HTR-8/SVneo (cell line): ENCODE measurements around the gene CCR8.

Experiments
- DNase-seq: peaks from one replicate; pipeline ENCODE4 v3.0.0; 2011; ENCODE audit warnings: low spot score, mixed read lengths; ENCODE audit not compliant: insufficient read length
- FAIRE-seq: peaks from 2 replicates; lab custom pipeline; 2011; peaks lifted over from hg19 to GRCh38; lab: Jason Lieb, UNC

The CCR8 gene

DNA sequence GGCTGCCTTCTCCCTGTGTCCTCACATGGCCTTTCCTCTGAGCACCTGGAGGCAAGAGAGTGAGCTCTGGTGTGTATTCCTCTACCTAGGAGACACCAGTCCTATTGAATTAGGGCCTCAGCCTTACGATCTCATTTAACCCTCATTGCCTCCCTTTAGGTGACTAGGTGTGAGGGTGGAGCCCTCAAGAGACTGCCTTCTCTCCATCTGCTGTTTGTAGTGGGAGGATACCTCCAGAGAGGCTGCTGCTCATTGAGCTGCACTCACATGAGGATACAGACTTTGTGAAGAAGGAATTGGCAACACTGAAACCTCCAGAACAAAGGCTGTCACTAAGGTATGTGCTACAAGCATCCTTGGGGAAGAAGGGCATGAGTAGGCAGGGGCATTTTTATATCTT lies at the start of gene CCR8:
Gene CCR8, plus strand, starts transcription at position 217 of the 400 bp plus-strand sequence. CDS start 2,623 bp downstream, outside the sequence.
- FAIRE-seq (no peak), DNase-seq (no peak)

DNA sequence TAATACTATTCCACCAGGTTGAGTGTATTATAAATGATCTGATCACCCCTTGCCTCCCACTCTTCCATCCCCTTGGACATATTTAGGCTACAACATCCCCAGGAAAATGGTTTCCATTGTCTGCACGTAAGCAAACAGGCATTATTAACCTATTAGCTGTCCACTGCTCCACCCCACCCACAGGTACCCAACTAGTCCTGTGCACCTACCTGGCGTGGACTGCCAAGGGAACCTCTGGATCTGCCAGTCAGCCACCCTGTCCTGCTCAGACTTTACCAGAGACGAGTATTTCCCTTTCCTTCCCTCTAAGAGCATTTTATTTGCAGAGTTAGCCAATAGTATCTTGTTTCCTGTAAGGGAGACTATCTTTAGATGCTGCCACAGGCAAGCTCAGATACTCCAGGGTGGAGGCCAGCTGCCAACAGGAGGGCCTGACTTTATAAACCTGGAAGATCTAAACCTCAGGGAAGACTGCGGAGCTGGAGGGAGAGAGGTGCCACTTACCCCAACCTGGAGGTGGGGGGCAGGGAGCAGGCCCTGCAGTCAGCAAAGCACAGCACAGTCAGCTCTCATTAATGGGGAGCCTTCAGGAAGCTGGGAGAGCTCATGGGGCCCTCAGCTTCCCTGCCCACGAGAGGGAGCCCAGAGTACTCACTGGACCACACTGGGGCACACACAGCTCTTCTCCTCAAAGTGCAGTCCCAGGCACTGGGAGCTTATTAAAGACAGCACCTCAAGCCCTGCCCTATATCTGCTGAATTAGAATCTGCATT lies 49.6 kb upstream of the CCR8 start, which contains the start of gene CX3CR1:
Gene CX3CR1, minus strand, starts transcription at position 292 of the 773 bp plus-strand sequence. CDS start 13,527 bp downstream, outside the sequence.
- no peak for FAIRE-seq
- DNase-seq, result no peak

DNA sequence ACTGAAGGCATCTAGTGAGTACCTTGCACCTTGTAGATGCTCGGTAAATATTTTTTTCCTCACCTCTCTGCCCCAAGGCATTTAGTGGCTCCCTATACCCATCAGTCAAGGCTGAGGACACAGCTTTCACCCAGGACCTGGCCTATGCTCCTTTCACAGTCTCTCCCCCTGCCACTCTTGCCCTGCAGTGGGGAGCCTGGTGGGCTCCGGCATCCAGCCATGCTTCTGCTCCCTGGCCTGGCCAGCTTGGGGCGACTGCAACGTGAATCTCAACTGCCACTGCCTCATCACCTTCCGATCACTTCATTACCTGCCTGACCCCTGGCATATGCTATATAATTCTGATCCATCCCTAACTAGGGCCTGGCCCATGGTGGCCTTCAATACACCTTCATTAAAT lies 48.9 kb upstream of the CCR8 start:
- DNase-seq (no peak), FAIRE-seq (no peak)

GRCh38 chr3:39281533-39281932 lies 48.0 kb upstream of the CCR8 start:
- FAIRE-seq (no peak), DNase-seq (no peak)

GRCh38 chr3:39282057-39282456 lies 47.5 kb upstream of the CCR8 start:
- FAIRE-seq (no peak), DNase-seq (no peak)

GRCh38 chr3:39284457-39284881 lies 45.0 kb upstream of the CCR8 start:
- no peak for FAIRE-seq
- no peak for DNase-seq

DNA sequence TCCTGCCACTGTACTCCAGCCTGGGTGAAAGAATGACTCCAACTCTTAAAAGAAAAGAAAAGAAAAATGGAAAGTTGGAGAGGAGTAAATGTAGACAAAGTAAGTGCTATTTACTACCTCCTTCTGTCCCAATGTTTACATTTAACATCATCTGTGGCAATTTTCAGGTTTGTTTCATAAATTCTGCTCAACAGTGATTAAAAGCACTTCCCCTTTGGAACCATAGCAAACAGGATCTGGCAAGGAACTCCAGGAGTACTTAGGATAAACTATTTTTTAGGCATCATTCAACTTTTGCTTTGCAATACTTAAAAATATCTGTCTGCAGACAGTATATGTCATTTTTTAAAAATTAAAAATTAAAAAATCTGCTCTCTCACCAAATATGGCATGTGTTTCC lies 44.2 kb upstream of the CCR8 start:
- DNase-seq, result no peak
- no peak for FAIRE-seq

GRCh38 chr3:39286771-39287170 lies 42.7 kb upstream of the CCR8 start:
- DNase-seq (no peak), FAIRE-seq (no peak)

DNA sequence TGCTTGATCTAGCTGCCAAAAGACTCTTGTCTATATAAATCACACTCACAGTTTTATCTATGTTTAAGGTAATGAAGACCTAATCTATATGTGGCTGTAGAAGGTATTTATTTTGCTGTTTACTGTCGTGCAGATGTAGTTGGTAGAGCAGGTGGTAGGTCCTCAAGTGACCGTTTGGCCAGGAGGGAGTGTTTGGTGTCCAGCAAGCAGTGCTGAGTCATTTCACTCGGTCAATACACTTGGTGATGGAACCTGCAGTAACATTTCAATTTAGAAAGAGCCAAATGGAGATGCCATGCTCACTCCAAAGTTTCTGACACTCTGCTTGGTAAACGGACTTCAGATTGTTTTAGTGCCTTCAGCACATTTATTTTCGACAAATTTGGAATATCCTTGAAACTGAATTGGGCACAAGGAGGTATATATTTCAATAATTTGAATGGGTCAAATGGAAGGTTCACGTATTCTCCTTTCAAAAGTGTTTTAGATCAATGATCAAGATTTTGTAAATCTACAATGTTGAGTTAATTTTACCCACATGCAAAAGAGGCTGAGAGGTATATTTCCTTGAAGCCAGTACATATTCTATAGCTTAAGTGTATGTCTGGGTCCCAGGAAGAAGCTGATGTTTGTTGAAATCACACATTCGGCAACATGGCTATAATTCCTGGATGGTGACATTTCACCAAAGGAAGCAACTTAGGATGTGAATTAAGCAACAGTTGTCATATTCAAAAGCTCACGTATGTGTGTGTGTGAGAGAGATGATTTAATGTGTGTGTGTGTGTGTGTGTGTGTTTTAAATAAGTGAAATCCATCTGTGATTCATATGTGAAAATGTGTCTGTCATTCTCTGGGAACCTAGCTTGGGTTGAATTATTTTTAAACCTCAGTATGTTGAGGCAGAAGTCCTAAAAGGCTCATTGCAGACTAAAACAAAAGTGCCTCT lies 42.0 kb upstream of the CCR8 start:
- DNase-seq (no peak), FAIRE-seq (no peak)

GRCh38 chr3:39288300-39288808 lies 41.2 kb upstream of the CCR8 start:
- peak; percentile 89 for DNase-seq
- FAIRE-seq, result no peak

DNA sequence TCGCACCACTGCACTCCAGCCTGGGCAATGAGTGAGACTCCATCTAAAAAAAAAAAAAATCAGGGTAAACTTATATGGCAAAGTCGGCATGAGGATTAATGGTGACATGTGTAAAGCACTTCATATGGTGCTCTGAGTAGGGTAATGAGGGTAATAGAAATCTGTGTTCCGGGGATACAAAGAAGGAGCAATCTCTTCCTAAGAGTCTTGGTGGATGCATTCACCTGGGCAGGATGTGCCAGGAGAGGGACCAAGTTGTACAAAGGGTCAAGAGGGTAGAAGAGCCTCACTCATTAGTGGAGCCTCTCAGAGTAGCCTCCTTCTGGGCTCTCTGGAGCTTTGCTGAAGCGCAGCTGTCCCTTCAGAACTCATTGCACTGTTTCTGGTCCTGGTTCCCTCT lies 40.4 kb upstream of the CCR8 start:
- DNase-seq (no peak), FAIRE-seq (no peak)

DNA sequence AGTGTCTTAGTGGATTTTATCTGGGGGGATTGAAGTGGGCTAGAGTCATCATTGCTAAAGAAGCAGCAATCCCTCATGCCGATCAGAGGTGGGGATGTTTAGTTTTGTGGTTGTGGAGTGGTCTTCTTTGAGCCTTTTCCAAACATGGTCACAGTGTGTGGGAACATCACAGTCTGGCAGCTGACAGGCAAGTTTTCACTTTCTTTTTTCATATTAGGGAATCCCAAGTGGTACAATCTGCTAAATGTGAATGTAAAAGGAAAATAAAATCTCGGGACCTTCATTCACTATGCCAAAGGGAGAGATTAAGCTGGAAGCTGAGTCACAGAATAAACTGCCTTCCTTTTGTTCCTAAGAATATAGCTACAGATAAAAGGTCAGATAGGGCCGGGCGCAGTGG lies 39.3 kb upstream of the CCR8 start:
- DNase-seq (no peak), FAIRE-seq (no peak)

DNA sequence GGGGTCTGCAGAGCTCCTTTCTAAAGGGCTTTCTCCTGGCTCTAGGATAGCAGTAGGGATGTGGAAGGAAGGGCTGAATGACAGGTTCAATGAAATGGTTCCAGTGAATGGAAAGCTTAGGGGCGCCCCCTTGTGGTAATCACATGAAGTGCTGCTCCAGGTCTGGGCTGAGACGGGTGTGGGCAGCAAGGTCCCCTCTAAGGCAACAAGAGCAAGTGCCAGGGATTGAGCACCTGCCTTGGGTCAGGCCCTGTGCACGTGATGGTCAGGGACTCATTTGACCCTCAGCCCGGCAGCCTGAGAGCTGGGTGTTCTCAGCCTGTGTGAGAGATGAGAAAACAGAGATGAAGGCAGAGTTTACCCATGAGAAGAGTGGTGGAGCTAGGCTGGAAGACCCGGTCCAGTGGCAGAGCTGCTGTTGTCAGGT lies 37.6 kb upstream of the CCR8 start:
- FAIRE-seq (no peak), DNase-seq (peak; percentile 73)

GRCh38 chr3:39292961-39293360 lies 36.5 kb upstream of the CCR8 start:
- DNase-seq (no peak), FAIRE-seq (no peak)

DNA sequence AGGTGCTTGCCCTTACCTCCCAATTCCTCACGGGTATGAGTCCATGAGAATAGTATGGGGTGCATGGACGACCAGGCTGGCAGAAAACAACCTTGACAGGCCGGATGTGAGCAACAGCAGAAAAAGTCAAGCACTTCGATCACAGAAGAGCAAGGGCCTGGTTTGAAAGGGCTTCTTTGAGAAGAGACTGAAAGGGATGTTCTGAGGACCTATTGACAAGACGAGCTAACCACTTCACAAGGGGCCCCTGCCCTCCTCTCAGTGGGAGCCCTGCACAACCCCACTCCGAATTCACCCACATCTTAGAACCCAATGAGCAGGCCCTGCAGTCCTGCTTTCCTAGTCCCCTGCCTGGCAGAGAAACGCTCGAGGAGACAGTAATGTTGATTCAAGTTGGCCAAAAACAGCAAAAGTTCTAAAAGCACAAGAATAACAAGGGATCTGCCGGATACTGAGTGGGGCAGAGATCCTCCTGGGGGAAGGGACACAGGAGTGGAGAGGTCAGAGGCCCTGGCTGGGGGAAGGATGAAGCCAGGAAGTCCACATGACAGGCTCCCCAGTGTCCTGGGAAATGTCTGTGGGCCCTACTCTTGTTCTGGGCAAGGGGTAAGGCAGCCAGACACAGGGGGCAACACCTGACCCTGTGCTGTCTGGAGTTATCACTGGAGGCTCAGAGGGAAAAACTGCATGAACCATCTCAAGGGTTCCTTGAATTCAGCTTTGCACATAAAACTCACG lies 34.9 kb upstream of the CCR8 start:
- DNase-seq (no peak), FAIRE-seq (no peak)

DNA sequence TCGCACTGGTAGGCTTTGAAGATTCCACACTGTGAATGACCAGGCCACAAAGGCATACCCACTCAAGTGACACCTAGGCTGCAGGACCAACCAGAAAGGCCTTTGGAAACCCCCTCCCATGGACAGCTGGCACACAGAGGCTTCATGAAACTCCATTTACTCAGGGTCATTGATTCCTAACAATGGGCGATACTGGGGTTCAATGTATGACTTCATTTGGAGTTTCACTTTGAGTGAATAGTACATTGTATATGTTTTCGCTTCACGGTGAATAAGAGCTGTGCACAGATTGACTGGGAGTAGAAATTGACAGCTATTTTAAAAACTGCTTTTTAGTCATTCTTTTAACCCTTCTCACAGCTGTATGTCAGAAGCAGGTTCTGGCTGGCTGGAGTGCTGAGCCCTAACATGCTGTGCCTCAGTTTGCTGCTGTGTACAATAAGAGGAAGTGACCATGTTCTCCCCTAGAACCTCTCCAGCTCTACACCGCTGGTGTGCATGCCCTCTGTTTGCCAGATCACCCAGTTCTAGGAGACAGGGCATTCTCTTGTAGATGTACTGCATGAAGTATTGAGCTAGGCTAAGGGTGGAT lies 34.2 kb upstream of the CCR8 start:
- FAIRE-seq, result no peak
- DNase-seq, result no peak

DNA sequence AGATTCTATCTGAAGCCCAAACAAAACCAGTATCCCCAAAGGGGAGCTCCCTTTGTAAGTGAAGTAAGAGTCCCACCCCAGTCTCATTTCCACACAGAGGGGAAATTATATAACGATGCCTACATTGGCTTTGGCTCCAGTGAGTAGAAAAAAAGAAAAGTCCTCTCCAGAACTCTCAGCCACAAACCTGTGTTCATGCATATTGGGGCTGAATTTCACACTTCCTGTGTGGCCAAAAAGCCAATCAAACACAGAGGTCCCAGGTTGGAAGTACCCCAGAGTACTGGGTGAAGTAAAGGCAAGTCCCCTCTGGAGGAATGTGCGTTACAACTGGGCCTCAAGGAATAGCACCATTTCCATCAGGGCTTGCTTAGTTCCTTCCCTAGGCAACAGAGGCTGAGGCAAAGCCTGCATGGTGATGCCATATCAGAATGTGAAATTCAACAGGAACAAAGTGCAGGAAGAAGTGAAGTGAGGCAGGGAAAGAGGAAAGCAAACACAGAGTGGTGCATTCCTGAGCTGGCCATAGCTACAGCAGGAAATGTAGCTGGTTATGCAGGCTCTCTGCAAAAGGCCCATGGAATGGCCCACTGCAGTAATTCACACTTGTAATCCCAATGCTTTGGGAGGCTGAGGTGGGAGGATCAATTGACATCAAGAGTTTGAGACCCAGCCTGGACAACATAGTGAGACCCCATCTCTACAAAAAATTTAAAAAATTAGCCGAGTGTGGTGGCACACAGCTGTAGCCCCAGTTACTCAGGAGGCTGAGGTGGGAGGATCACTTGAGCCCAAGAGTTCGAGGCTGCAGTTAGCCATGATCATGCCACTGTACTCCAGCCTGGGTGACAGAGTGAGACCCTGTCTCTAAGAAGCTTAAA lies 33.1 kb upstream of the CCR8 start:
- FAIRE-seq (no peak), DNase-seq (no peak)

- FAIRE-seq, result no peak
- DNase-seq, result no peak
Measured at GRCh38 chr3:39299279-39299678, 30.2 kb upstream of the CCR8 start.

DNA sequence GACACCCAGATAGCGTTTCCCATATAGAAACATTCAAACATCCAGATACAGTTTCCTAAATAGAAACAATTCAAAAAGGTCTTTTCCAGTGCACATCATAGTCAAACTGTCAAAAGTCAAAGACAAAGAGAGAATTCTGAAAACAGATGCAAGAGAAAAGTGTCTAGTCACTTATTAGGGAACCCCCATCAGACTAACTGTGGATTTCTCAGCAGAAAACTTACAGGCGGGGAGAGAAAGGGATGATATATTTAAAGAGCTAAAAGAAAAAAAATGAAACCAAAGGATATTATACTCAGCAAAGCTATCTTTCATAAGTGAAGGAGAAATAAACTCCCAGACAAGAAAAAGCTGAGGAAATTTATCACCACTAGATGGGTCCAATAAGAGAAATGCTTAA lies 27.3 kb upstream of the CCR8 start:
- no peak for FAIRE-seq
- no peak for DNase-seq
